HepG2 (cell line): Measurements from ENCODE around the gene MBLAC1. TPM values are rescaled to one million over a fixed set of nuclear protein-coding genes. Genes with fewer than 3 reads are reported as not detected.

Experiments used
- ATF1 ChIP-seq: IDR thresholded peaks from 2 replicates; pipeline ENCODE4 v1.6.1; 2016; ENCODE audit warnings: mild to moderate bottlenecking, control low read depth
- CENPT ChIP-seq: sonication (generic); formaldehyde crosslinking; IDR thresholded peaks from 2 replicates; pipeline ENCODE4 v1.8.0; 2022; ENCODE audit warnings: low read depth, mild to moderate bottlenecking, moderate library complexity, missing genetic modification reagents
- HES4 ChIP-seq: sonication (generic); formaldehyde crosslinking; IDR thresholded peaks from 2 replicates; pipeline ENCODE4 v1.9.0; 2021; ENCODE audit warnings: mild to moderate bottlenecking, missing genetic modification reagents, borderline replicate concordance
- MEF2D ChIP-seq: sonication (generic); formaldehyde crosslinking; IDR thresholded peaks from 2 replicates; pipeline ENCODE4 v1.5.1; 2020; ENCODE audit warnings: mild to moderate bottlenecking, missing genetic modification reagents
- PHF21A ChIP-seq: sonication (generic); formaldehyde crosslinking; IDR thresholded peaks from 2 replicates; pipeline ENCODE4 v1.5.0; 2020; ENCODE audit warnings: mild to moderate bottlenecking, missing genetic modification reagents
- RARA ChIP-seq: IDR thresholded peaks from 2 replicates; pipeline ENCODE4 v1.6.1; 2016; ENCODE audit warnings: missing genetic modification reagents, missing compliant biosample characterization
- RXRB ChIP-seq: IDR thresholded peaks from 2 replicates; pipeline ENCODE4 v1.6.1; 2016; ENCODE audit warnings: borderline replicate concordance, missing genetic modification reagents, missing compliant biosample characterization
- SUZ12 ChIP-seq: fragments of 150-350 bp; IDR thresholded peaks from 2 replicates; pipeline ENCODE4 v1.6.1; 2014; ENCODE audit warnings: low read depth, low read length
- ZFX ChIP-seq: sonication (generic); formaldehyde crosslinking; IDR thresholded peaks from 2 replicates; pipeline ENCODE4 v1.4.0; 2020; ENCODE audit warnings: mild to moderate bottlenecking, low read depth, missing genetic modification reagents, moderate library complexity
- ZNF10 ChIP-seq: sonication (generic); formaldehyde crosslinking; IDR thresholded peaks from 2 replicates; pipeline ENCODE4 v1.4.0; 2020; ENCODE audit warnings: mild to moderate bottlenecking, low read depth, missing genetic modification reagents, borderline replicate concordance
- ZNF232 ChIP-seq: sonication (generic); formaldehyde crosslinking; IDR thresholded peaks from 2 replicates; pipeline ENCODE4 v1.4.0; 2020; ENCODE audit warnings: missing genetic modification reagents, borderline replicate concordance
- ZNF260 ChIP-seq: sonication (generic); formaldehyde crosslinking; IDR thresholded peaks from 2 replicates; pipeline ENCODE4 v1.4.0; 2020; ENCODE audit warnings: missing genetic modification reagents, low read depth, mild to moderate bottlenecking, borderline replicate concordance
- ZNF274 ChIP-seq: sonication (generic); formaldehyde crosslinking; IDR thresholded peaks from 2 replicates; pipeline ENCODE4 v1.5.1; 2020; ENCODE audit warnings: mild to moderate bottlenecking, missing genetic modification reagents
- ZNF282 ChIP-seq: fragments of 450-650 bp; IDR thresholded peaks from 2 replicates; pipeline ENCODE4 v1.6.1; 2018; ENCODE audit not compliant: partially characterized antibody
- ZNF451 ChIP-seq: sonication (generic); formaldehyde crosslinking; IDR thresholded peaks from 2 replicates; pipeline ENCODE4 v1.5.0; 2020; ENCODE audit warnings: mild to moderate bottlenecking, missing genetic modification reagents
- ZNF562 ChIP-seq: sonication (generic); formaldehyde crosslinking; IDR thresholded peaks from 2 replicates; pipeline ENCODE4 v1.8.0; 2022; ENCODE audit warnings: missing genetic modification reagents, borderline replicate concordance
- ZNF570 ChIP-seq: sonication (generic); formaldehyde crosslinking; IDR thresholded peaks from 2 replicates; pipeline ENCODE4 v1.4.0; 2020; ENCODE audit warnings: mild to moderate bottlenecking, missing genetic modification reagents, borderline replicate concordance
- ZNF598 ChIP-seq: sonication (generic); formaldehyde crosslinking; IDR thresholded peaks from 2 replicates; pipeline ENCODE4 v1.5.1; 2020; ENCODE audit warnings: mild to moderate bottlenecking, missing genetic modification reagents, borderline replicate concordance
- ZNF670 ChIP-seq: sonication (generic); formaldehyde crosslinking; IDR thresholded peaks from 2 replicates; pipeline ENCODE4 v1.8.0; 2022; ENCODE audit warnings: mild to moderate bottlenecking, missing genetic modification reagents, borderline replicate concordance
- ZNF709 ChIP-seq: sonication (generic); formaldehyde crosslinking; IDR thresholded peaks from 2 replicates; pipeline ENCODE4 v1.5.0; 2020; ENCODE audit warnings: mild to moderate bottlenecking, missing genetic modification reagents
- polyA plus RNA-seq, 8 experiments: library from polyadenylated mRNA; depleted of rRNA in 3 of 8; stranded (reverse) in 7 of 8; unstranded in 1 of 8; fragments of >200 nt; fragmentation: Illumina TruSeq in 4 of 8; extraction: Trizol in 4 of 8; gene quantifications; 2 replicates each; pipeline versions ENCODE4 v1.2.1 to v1.2.3, GENCODE V29; 2011 to 2016; ENCODE audit warnings: low read depth in 4 of 8, missing spikeins in 1 of 8, mixed read lengths in 1 of 8; ENCODE audit not compliant: insufficient read depth in 1 of 8
- total RNA-seq, 5 experiments: library from RNA; depleted of rRNA; stranded (reverse); fragments of >200 nt; fragmentation: Illumina TruSeq; extraction: Trizol; gene quantifications; 2 replicates each; pipeline ENCODE4 v1.2.3, GENCODE V29; 2016; ENCODE audit warnings: low read depth in 1 of 5
- TF ChIP-seq, protein P1 (sequence below): sonication (generic); formaldehyde crosslinking; IDR thresholded peaks from 2 replicates; pipeline ENCODE4 v1.4.0; 2020; ENCODE audit warnings: missing genetic modification reagents, borderline replicate concordance
- TF ChIP-seq, protein P2 (sequence below): sonication (generic); formaldehyde crosslinking; IDR thresholded peaks from 2 replicates; pipeline ENCODE4 v1.4.0; 2020; ENCODE audit warnings: missing genetic modification reagents, low read depth, mild to moderate bottlenecking, borderline replicate concordance
- TF ChIP-seq, protein P3 (sequence below): IDR thresholded peaks from 2 replicates; pipeline ENCODE4 v1.6.1; 2016; ENCODE audit warnings: low read depth
- TF ChIP-seq, protein P4 (sequence below): sonication (generic); formaldehyde crosslinking; IDR thresholded peaks from 2 replicates; pipeline ENCODE4 v1.8.1; 2023; ENCODE audit warnings: mild to moderate bottlenecking, missing genetic modification reagents
- TF ChIP-seq, protein P5 (sequence below): sonication (generic); formaldehyde crosslinking; IDR thresholded peaks from 2 replicates; pipeline ENCODE4 v1.5.0; 2020; ENCODE audit warnings: missing genetic modification reagents

The MBLAC1 gene
- total and polyA plus RNA-seq, 2 of the 13 experiments (the other 11 are each of a cell fraction or from before 2014, with no cell fraction given): 0.79 to 2.1 TPM

DNA sequence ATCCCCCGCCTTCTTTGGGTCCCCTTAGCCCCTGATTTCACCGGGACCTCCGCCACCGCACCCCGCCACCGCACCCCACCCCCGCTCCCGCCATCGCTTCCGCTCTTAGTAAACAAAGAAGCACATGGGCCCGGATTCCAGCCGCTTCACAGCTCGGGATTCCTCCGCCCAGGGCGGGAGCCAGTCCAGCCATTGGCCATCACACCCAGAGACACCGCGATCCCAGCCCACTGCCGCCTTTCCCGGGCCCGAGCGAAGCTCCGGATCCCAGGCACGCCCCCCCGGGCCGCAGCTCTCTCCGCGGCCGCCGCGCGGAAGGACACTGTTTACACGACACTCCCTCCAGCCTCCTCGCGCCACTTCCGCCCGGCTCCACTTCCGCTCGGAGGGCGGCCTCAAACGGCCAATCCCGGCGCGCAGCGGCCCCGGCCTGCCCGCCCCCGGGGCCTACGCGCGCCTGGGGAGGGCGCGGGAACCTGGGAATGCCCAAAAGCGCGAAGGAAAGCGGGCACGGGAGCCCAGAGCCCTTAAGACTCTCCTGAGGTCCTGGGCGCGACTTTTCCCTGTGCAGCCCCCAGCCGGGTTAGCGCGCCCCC lies 26.2 kb upstream of the MBLAC1 start (continued):
- TF ChIP-seq, protein P1, sequence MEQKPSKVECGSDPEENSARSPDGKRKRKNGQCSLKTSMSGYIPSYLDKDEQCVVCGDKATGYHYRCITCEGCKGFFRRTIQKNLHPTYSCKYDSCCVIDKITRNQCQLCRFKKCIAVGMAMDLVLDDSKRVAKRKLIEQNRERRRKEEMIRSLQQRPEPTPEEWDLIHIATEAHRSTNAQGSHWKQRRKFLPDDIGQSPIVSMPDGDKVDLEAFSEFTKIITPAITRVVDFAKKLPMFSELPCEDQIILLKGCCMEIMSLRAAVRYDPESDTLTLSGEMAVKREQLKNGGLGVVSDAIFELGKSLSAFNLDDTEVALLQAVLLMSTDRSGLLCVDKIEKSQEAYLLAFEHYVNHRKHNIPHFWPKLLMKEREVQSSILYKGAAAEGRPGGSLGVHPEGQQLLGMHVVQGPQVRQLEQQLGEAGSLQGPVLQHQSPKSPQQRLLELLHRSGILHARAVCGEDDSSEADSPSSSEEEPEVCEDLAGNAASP (CRISPR knock-in tag): peak; percentile 72
- TF ChIP-seq CENPT (CRISPR knock-in tag) (no peak), ZNF598 (CRISPR knock-in tag) (peak; percentile 19; the same call in 1 of the 2 replicates), ZNF232 (CRISPR knock-in tag) (no peak), ZNF260 (CRISPR knock-in tag) (no peak), ATF1 (CRISPR knock-in tag) (peak; percentile 74), ZNF274 (CRISPR knock-in tag) (peak; percentile 68; the same call in 1 of the 2 replicates), ZNF282 (no peak), ZNF670 (CRISPR knock-in tag) (0 out of 2 replicates have a peak, but pooled peaks have one; percentile 63), ZNF451 (0 out of 2 replicates have a peak, but pooled peaks have one; percentile 67), PHF21A (CRISPR knock-in tag) (peak; percentile 93), RARA (CRISPR knock-in tag) (peak; percentile 41; the same call in 1 of the 2 replicates), HES4 (CRISPR knock-in tag) (peak; percentile 67; the same call in 1 of the 2 replicates), MEF2D (CRISPR knock-in tag) (no peak), ZNF570 (no peak), ZNF10 (CRISPR knock-in tag) (no peak), ZNF562 (CRISPR knock-in tag) (no peak), RXRB (CRISPR knock-in tag) (peak; percentile 54; the same call in 1 of the 2 replicates), ZNF709 (CRISPR knock-in tag) (0 out of 2 replicates have a peak, but pooled peaks have one; percentile 41), ZFX (CRISPR knock-in tag) (peak; percentile 75), SUZ12 (no peak)
- TF ChIP-seq, protein P2, sequence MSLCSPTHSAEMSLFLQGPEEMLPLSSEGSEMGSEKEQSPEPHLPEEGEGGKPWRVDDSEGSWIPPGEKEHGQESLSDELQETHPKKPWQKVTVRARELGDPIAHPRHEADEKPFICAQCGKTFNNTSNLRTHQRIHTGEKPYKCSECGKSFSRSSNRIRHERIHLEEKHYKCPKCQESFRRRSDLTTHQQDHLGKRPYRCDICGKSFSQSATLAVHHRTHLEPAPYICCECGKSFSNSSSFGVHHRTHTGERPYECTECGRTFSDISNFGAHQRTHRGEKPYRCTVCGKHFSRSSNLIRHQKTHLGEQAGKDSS: no peak; the same call in 1 of the 2 replicates
- TF ChIP-seq, protein P3, sequence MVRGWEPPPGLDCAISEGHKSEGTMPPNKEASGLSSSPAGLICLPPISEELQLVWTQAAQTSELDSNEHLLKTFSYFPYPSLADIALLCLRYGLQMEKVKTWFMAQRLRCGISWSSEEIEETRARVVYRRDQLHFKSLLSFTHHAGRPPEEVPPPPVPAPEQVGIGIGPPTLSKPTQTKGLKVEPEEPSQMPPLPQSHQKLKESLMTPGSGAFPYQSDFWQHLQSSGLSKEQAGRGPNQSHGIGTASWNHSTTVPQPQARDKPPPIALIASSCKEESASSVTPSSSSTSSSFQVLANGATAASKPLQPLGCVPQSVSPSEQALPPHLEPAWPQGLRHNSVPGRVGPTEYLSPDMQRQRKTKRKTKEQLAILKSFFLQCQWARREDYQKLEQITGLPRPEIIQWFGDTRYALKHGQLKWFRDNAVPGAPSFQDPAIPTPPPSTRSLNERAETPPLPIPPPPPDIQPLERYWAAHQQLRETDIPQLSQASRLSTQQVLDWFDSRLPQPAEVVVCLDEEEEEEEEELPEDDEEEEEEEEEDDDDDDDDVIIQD (CRISPR knock-in tag): peak; percentile 45; the same call in 1 of the 2 replicates
- TF ChIP-seq, protein P4, sequence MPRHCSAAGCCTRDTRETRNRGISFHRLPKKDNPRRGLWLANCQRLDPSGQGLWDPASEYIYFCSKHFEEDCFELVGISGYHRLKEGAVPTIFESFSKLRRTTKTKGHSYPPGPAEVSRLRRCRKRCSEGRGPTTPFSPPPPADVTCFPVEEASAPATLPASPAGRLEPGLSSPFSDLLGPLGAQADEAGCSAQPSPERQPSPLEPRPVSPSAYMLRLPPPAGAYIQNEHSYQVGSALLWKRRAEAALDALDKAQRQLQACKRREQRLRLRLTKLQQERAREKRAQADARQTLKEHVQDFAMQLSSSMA (CRISPR knock-in tag): peak; percentile 31; the same call in 1 of the 2 replicates
- TF ChIP-seq, protein P5, sequence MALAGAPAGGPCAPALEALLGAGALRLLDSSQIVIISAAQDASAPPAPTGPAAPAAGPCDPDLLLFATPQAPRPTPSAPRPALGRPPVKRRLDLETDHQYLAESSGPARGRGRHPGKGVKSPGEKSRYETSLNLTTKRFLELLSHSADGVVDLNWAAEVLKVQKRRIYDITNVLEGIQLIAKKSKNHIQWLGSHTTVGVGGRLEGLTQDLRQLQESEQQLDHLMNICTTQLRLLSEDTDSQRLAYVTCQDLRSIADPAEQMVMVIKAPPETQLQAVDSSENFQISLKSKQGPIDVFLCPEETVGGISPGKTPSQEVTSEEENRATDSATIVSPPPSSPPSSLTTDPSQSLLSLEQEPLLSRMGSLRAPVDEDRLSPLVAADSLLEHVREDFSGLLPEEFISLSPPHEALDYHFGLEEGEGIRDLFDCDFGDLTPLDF (CRISPR knock-in tag): no peak; the same call in none of the 2 replicates
